SK-N-SH (cell line): Measurements from ENCODE around the gene EDDM13. TPM values are rescaled to one million over a fixed set of nuclear protein-coding genes. Genes with fewer than 3 reads are reported as not detected.

Experiments
- CTCF ChIA-PET: fragments of 300-600, 350-600 bp; formaldehyde crosslinking; extraction: SDS; loops from one replicate; lab custom pipeline; 2021; lab: Yijun Ruan, JAX
- POLR2A ChIA-PET: fragments of 350-600 bp; sonication (Branson Sonifier 250); formaldehyde crosslinking; extraction: SDS; loops from one replicate; lab custom pipeline; 2020; ENCODE audit warnings: antibody characterized with exemption, inconsistent platforms; lab: Yijun Ruan, JAX
- DNase-seq: peaks from one replicate; pipeline ENCODE4 v3.0.0; 2012
- H2AFZ ChIP-seq: fragments of 200-600 bp; sonication (generic); 2 replicates; pipeline ENCODE4 v1.8.1; 2016; ENCODE audit warnings: antibody characterized with exemption, mild to moderate bottlenecking, low read depth
- H3F3A ChIP-seq: fragments of 200-600 bp; sonication (generic); replicated peaks from 2 replicates; pipeline ENCODE3; 2016; ENCODE audit warnings: antibody characterized with exemption, mild to moderate bottlenecking; ENCODE audit not compliant: insufficient read depth
- H3K27ac ChIP-seq, 2 experiments: fragments of 200-500 bp in 1 of 2; fragments of 200-600 bp in 1 of 2; sonication (Bioruptor generic) in 1 of 2; sonication (generic), shearing (Covaris generic) in 1 of 2; 2 replicates each; pipeline versions ENCODE4 v1.5.1 to v1.6.1; 2014 to 2016; ENCODE audit warnings: low read depth in 2 of 2, inconsistent platforms in 1 of 2, low read length in 1 of 2, mild to moderate bottlenecking in 1 of 2, mixed read lengths in 1 of 2
- H3K27me3 ChIP-seq: fragments of 200-600 bp; sonication (generic), shearing (Covaris generic); 2 replicates; pipeline ENCODE4 v1.6.1; 2016; ENCODE audit warnings: mixed run types; ENCODE audit not compliant: insufficient read depth
- H3K36me3 ChIP-seq, 2 experiments: fragments of 200-500 bp in 1 of 2; fragments of 200-600 bp in 1 of 2; sonication (Bioruptor generic) in 1 of 2; sonication (generic) in 1 of 2; replicated peaks in 1 of 2; 2 replicates each; pipeline versions ENCODE3 to v1.5.1; 2014 to 2016; ENCODE audit warnings: low read length in 1 of 2, mild to moderate bottlenecking in 1 of 2; ENCODE audit not compliant: insufficient read depth in 2 of 2, control insufficient read depth in 1 of 2
- H3K4me1 ChIP-seq, 2 experiments: fragments of 200-500 bp in 1 of 2; fragments of 200-600 bp in 1 of 2; sonication (Bioruptor generic) in 1 of 2; sonication (generic), shearing (Covaris generic) in 1 of 2; 2 replicates each; pipeline versions ENCODE4 v1.5.1 to v1.6.1; 2014 to 2016; ENCODE audit warnings: low read depth in 1 of 2, low read length in 1 of 2, mixed run types in 1 of 2; ENCODE audit not compliant: insufficient read depth in 2 of 2, control insufficient read depth in 1 of 2
- H3K4me2 ChIP-seq: fragments of 200-600 bp; sonication (generic), shearing (Covaris generic); 2 replicates; pipeline ENCODE4 v1.6.1; 2017; ENCODE audit warnings: mixed run types
- H3K4me3 ChIP-seq, 2 experiments: fragments of 200-500 bp in 1 of 2; fragments of 200-600 bp in 1 of 2; sonication (Bioruptor generic) in 1 of 2; sonication (generic), shearing (Covaris generic) in 1 of 2; 2 replicates each; pipeline versions ENCODE4 v1.5.1 to v1.8.1; 2014 to 2016; ENCODE audit warnings: low read depth in 2 of 2, inconsistent platforms in 1 of 2, low read length in 1 of 2, mild to moderate bottlenecking in 1 of 2, mixed read lengths in 1 of 2, moderate library complexity in 1 of 2
- H3K79me2 ChIP-seq: fragments of 200-600 bp; sonication (generic); 2 replicates; pipeline ENCODE4 v1.8.1; 2017; ENCODE audit warnings: mild to moderate bottlenecking; ENCODE audit not compliant: insufficient read depth
- H3K9ac ChIP-seq: fragments of 200-600 bp; sonication (generic); 2 replicates; pipeline ENCODE4 v1.6.1; 2017; ENCODE audit warnings: mixed run types
- H3K9me2 ChIP-seq: fragments of 200-600 bp; sonication (generic); 2 replicates; pipeline ENCODE4 v1.6.1; 2017; ENCODE audit warnings: mixed run types
- H3K9me3 ChIP-seq: fragments of 200-600 bp; sonication (generic); 2 replicates; pipeline ENCODE4 v1.6.1; 2017; ENCODE audit warnings: mixed run types, mild to moderate bottlenecking, moderate library complexity
- H4K20me1 ChIP-seq: fragments of 200-600 bp; sonication (generic); 2 replicates; pipeline ENCODE4 v1.6.1; 2017; ENCODE audit warnings: mild to moderate bottlenecking, mixed run types; ENCODE audit not compliant: insufficient read depth
- CHD2 ChIP-seq: fragments of 150-350 bp; IDR thresholded peaks from 2 replicates; pipeline ENCODE4 v1.6.1; 2018; ENCODE audit warnings: low read length; ENCODE audit not compliant: partially characterized antibody
- FOSL2 ChIP-seq: IDR thresholded peaks from 2 replicates; pipeline ENCODE4 v1.4.0; 2012; ENCODE audit warnings: low read depth, mild to moderate bottlenecking, moderate library complexity, borderline replicate concordance
- FOXJ3 ChIP-seq: sonication (generic); formaldehyde crosslinking; IDR thresholded peaks from 2 replicates; pipeline ENCODE4 v1.5.1; 2020; ENCODE audit warnings: mild to moderate bottlenecking, missing genetic modification reagents
- FOXM1 ChIP-seq: IDR thresholded peaks from 2 replicates; pipeline ENCODE4 v1.4.0; 2012; ENCODE audit warnings: low read depth, mild to moderate bottlenecking
- GABPA ChIP-seq: IDR thresholded peaks from 2 replicates; pipeline ENCODE4 v1.4.0; 2012; ENCODE audit warnings: low read depth, mild to moderate bottlenecking
- NFIC ChIP-seq: IDR thresholded peaks from 2 replicates; pipeline ENCODE4 v1.4.0; 2012; ENCODE audit warnings: borderline replicate concordance
- NRF1 ChIP-seq: IDR thresholded peaks from 2 replicates; pipeline ENCODE4 v1.6.1; 2012; ENCODE audit warnings: low read depth, mild to moderate bottlenecking, low read length
- RAD21 ChIP-seq: IDR thresholded peaks from 2 replicates; pipeline ENCODE4 v1.6.1; 2012; ENCODE audit warnings: mild to moderate bottlenecking, low read length
- RCOR1 ChIP-seq: fragments of 150-350 bp; IDR thresholded peaks from 2 replicates; pipeline ENCODE4 v1.6.1; 2017; ENCODE audit warnings: antibody characterized with exemption, low read length
- RFX5 ChIP-seq: IDR thresholded peaks from 2 replicates; pipeline ENCODE4 v1.6.1; 2012; ENCODE audit warnings: mild to moderate bottlenecking, improper control_type of control experiment, low read length
- SIN3A ChIP-seq: IDR thresholded peaks from 2 replicates; pipeline ENCODE4 v1.6.1; 2012; ENCODE audit warnings: low read depth, mild to moderate bottlenecking, low read length, moderate library complexity, borderline replicate concordance
- TAF1 ChIP-seq: IDR thresholded peaks from 2 replicates; pipeline ENCODE4 v1.6.1; 2012; ENCODE audit warnings: low read depth, mild to moderate bottlenecking, low read length, moderate library complexity, borderline replicate concordance
- TCF12 ChIP-seq: IDR thresholded peaks from 2 replicates; pipeline ENCODE4 v1.4.0; 2012
- TEAD4 ChIP-seq: IDR thresholded peaks from 2 replicates; pipeline ENCODE4 v1.4.0; 2012; ENCODE audit warnings: mild to moderate bottlenecking, borderline replicate concordance; ENCODE audit not compliant: insufficient read depth
- YY1 ChIP-seq: IDR thresholded peaks from 2 replicates; pipeline ENCODE4 v1.4.0; 2012; ENCODE audit warnings: low read depth, mild to moderate bottlenecking
- WGBS: methylation state at CpG from one replicate; pipeline ENCODE4 v1.1.6; 2017; ENCODE audit warnings: low lambda C conversion rate; 5-methylcytosine and 5-hydroxymethylcytosine counted together
- polyA plus RNA-seq, 3 experiments: library from polyadenylated mRNA; depleted of rRNA; stranded (reverse); fragments of >200 nt; gene quantifications; 2 replicates each; pipeline ENCODE4 v1.2.3, GENCODE V29; 2012
- TF ChIP-seq, protein P1 (sequence below): IDR thresholded peaks from 2 replicates; pipeline ENCODE4 v1.4.0; 2012; ENCODE audit warnings: low read depth, borderline replicate concordance
- TF ChIP-seq, protein P2 (sequence below): IDR thresholded peaks from 2 replicates; pipeline ENCODE4 v1.4.0; 2012; ENCODE audit warnings: low read depth
- TF ChIP-seq, protein P3 (sequence below): IDR thresholded peaks from 2 replicates; pipeline ENCODE4 v1.6.1; 2012; ENCODE audit warnings: mild to moderate bottlenecking, low read depth, low read length, moderate library complexity

Gene EDDM13
- polyA plus RNA-seq, 1 of the 3 experiments (the other 2 are of a cell fraction): not detected

DNA sequence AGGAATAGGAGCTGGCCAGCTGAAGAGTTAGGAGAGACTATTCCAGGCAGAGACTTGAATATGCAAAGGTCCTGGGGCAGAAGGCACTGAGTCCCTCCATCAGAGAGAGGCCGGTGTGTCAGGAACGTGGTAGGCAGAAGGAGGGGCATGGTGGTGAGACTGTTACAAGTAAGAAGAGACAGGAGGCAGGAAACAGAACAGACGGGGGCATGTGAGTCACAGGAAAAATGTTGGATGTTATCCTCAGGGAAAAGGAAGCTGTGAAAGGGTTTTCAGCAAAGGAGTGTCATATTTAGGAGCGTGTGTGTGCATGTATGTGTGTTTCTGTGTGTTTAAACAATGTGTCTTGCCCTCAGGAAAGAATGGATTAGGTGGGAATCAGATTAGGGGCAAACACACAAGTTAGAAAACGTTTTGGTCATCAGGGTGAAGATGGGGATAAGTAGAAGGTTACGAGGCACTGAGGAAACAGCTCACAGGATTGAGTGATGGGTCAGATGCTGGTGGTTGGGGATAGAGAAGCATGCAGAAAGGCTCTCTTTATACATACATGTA is 1.1 kb downstream of the EDDM13 start (continued):
- TF ChIP-seq, protein P1, sequence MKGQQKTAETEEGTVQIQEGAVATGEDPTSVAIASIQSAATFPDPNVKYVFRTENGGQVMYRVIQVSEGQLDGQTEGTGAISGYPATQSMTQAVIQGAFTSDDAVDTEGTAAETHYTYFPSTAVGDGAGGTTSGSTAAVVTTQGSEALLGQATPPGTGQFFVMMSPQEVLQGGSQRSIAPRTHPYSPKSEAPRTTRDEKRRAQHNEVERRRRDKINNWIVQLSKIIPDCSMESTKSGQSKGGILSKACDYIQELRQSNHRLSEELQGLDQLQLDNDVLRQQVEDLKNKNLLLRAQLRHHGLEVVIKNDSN: no peak

DNA sequence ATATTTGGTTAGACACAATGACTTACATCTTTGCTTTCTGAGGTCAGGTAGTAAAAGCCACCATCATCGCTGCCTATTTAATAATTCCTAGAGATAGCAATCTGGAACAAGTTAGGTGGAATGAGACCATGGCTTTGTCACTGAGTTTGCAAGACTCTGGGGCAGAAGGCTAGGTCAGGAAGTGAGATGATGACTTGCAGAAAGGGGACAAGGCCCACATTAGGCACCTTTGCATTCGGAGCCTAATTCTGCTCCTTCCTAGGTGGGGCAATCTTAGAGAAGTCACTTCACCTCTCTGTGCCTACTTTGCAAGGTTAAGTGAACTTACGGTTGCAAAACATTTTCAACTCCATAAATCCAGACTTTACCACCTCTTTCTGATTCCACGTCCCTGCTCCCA is 10.3 kb downstream of the EDDM13 start:
- Histone ChIP-seq H3K36me3 (peaks cover 0 to 10% of the 10 kb centered on the region in 2 experiments), H3K27ac (no peak overlapping the region), H4K20me1 (no peaks in the 10 kb centered on the region), H3K4me1 (no peaks in the 10 kb centered on the region), H3F3A (peaks cover 3% of the 10 kb centered on the region), H3K4me2 (no peak overlapping the region), H3K4me3 (no peak overlapping the region), H3K9ac (no peak overlapping the region), H3K27me3 (no peaks in the 10 kb centered on the region), H2AFZ (no peak overlapping the region), H3K9me3 (no peaks in the 10 kb centered on the region), H3K9me2 (no peaks in the 10 kb centered on the region), H3K79me2 (no peaks in the 10 kb centered on the region)
- no peak for DNase-seq
- TF ChIP-seq FOSL2 (no peak), RAD21 (no peak), FOXJ3 (CRISPR knock-in tag) (no peak), RCOR1 (no peak), TAF1 (no peak), RFX5 (no peak), TEAD4 (no peak), NRF1 (no peak), TCF12 (no peak), GABPA (no peak), SIN3A (no peak), NFIC (no peak), FOXM1 (no peak), YY1 (no peak), CHD2 (no peak)
- TF ChIP-seq, protein P2, sequence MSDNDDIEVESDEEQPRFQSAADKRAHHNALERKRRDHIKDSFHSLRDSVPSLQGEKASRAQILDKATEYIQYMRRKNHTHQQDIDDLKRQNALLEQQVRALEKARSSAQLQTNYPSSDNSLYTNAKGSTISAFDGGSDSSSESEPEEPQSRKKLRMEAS: no peak
- TF ChIP-seq, protein P3, sequence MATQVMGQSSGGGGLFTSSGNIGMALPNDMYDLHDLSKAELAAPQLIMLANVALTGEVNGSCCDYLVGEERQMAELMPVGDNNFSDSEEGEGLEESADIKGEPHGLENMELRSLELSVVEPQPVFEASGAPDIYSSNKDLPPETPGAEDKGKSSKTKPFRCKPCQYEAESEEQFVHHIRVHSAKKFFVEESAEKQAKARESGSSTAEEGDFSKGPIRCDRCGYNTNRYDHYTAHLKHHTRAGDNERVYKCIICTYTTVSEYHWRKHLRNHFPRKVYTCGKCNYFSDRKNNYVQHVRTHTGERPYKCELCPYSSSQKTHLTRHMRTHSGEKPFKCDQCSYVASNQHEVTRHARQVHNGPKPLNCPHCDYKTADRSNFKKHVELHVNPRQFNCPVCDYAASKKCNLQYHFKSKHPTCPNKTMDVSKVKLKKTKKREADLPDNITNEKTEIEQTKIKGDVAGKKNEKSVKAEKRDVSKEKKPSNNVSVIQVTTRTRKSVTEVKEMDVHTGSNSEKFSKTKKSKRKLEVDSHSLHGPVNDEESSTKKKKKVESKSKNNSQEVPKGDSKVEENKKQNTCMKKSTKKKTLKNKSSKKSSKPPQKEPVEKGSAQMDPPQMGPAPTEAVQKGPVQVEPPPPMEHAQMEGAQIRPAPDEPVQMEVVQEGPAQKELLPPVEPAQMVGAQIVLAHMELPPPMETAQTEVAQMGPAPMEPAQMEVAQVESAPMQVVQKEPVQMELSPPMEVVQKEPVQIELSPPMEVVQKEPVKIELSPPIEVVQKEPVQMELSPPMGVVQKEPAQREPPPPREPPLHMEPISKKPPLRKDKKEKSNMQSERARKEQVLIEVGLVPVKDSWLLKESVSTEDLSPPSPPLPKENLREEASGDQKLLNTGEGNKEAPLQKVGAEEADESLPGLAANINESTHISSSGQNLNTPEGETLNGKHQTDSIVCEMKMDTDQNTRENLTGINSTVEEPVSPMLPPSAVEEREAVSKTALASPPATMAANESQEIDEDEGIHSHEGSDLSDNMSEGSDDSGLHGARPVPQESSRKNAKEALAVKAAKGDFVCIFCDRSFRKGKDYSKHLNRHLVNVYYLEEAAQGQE: no peak
- ChIA-PET CTCF (interaction anchor here (0.8 to 1.7 kb wide), 6 partner anchors 13 to 51 kb away, joined by 3 to 6 read pairs (median 4); no protein-coding TSS in a partner anchor), POLR2A (no interaction called here)
- 91% methylated on average over 4 of the region's 4 CpGs for WGBS
